Esophagus muscularis mucosa (tissue), 3 donors: ENCODE results near the gene LSM4.

Experiments used
- CTCF ChIP-seq, 3 experiments: fragments of 200-600 bp in 2 of 3; fragments of 450-650 bp in 1 of 3; sonication (generic) in 2 of 3; IDR thresholded peaks; one replicate each; pipeline ENCODE4 v1.5.1; 2017 to 2019; ENCODE audit warnings: antibody characterized with exemption in 3 of 3, mild to moderate bottlenecking in 2 of 3, moderate library complexity in 1 of 3
- POLR2A ChIP-seq: fragments of 450-650 bp; IDR thresholded peaks from one replicate; pipeline ENCODE4 v1.6.1; 2017; ENCODE audit warnings: antibody characterized with exemption, moderate library complexity, mild to moderate bottlenecking, low read depth
- POLR2AphosphoS5 ChIP-seq, 2 donors: sonication (generic); formaldehyde crosslinking; IDR thresholded peaks; one replicate each; pipeline ENCODE4 v1.6.1; 2017; ENCODE audit warnings: antibody characterized with exemption in 2 of 2

GRCh38 chr19:18349524-18350128 is 26.8 kb upstream of the LSM4 start:
- peak; percentile 59 to 81 (median 75) for TF ChIP-seq CTCF (IDR thresholded peaks at IDR 0.05)
- peak in 1 of 2 donors; percentile 10 for TF ChIP-seq POLR2AphosphoS5 (IDR thresholded peaks at IDR 0.05)
- TF ChIP-seq POLR2A, result no peak
